HG03103 (cell line): ENCODE results near the gene SLCO2A1.

ENCODE experiments used
- ATAC-seq: cut with Tn5 transposase; IDR thresholded peaks from one replicate; pipeline ENCODE4 v1.9.1; 2021; ENCODE audit warnings: low read depth; ENCODE audit not compliant: unreplicated experiment

The SLCO2A1 gene

GRCh38 chr3:133915685-133916658 is 113.8 kb downstream of the SLCO2A1 start:
- no peak for ATAC-seq

GRCh38 chr3:133914839-133915600 is 114.7 kb downstream of the SLCO2A1 start:
- ATAC-seq, result no peak

GRCh38 chr3:133910422-133910821 is 119.3 kb downstream of the SLCO2A1 start:
- no peak for ATAC-seq

GRCh38 chr3:133905376-133905775 is 124.3 kb downstream of the SLCO2A1 start:
- ATAC-seq, result no peak

DNA sequence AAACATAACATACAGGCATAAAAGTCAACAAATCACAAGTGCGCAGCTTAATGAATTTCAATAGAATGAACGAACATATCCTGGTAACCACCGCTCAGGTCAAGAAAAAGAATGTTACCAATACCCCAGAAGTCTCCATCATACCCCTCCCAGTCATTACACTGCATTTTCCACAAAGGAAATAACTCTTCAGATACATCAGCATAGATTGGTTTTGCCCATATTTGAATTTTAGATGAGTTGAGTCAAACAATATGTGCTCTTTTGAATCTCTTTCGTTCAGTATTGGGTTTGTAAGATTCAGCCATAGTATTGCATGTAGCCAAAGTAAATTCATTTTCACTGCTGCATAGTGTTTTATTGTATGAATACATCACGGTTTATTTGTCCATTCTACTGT is 127.9 kb downstream of the SLCO2A1 start:
- no peak for ATAC-seq

DNA sequence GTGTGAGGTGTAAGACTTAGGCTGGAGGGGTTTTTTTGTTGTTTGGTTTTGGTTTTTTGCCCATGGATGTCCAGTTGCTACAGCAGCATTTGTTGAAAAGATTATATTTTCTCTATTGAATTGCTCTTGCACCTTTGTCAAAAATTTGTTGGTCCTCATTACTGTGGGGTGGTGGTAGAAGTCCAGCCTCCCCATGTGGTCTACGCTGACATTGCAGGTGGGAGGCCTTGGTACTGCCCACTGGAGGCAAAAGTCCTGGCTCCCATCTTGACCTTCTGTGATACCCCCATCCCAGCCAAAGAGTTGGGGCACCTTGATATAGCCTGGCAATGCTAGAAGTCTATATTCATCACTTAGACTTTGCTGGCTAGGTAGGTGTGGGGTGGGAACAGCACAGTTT is 128.6 kb downstream of the SLCO2A1 start:
- ATAC-seq, result no peak

DNA sequence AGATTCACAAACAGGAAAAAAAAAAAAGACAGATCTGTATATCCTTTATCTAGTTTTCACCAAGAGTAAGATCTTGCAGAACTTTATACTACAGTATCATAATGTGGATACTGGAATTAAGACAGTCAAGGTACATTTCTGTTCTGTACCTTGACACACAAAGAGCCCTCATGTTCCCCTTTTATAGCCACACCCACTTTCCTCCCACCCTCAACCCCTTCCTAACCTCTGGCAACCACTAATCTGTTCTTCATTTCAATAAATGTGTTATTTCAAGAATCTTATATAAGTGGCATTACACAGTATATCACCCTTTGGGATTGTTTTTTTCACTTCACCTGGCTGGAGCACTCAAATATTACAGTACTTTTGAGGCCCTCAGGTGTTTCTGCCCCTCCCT is 130.4 kb downstream of the SLCO2A1 start:
- no peak for ATAC-seq

DNA sequence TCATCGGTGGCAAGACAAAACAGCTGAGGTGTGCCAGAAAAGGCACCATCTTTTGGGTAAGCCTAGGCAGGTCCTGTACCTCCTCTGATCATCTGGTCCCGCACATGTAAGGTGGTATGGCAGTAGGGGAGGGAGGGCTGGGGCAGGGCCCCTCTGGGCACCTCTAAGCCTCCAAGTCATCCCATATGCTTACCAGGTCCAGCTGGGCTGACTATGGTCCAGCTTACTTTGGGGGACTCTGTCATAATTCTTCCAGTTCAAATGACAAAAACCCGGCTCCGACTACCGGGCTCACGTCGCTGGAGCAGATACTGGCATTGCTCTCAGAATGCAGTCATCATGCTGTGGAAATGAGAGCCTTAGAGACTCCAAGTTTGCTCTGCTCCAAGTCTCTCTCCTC is 132.2 kb downstream of the SLCO2A1 start:
- no peak for ATAC-seq

DNA sequence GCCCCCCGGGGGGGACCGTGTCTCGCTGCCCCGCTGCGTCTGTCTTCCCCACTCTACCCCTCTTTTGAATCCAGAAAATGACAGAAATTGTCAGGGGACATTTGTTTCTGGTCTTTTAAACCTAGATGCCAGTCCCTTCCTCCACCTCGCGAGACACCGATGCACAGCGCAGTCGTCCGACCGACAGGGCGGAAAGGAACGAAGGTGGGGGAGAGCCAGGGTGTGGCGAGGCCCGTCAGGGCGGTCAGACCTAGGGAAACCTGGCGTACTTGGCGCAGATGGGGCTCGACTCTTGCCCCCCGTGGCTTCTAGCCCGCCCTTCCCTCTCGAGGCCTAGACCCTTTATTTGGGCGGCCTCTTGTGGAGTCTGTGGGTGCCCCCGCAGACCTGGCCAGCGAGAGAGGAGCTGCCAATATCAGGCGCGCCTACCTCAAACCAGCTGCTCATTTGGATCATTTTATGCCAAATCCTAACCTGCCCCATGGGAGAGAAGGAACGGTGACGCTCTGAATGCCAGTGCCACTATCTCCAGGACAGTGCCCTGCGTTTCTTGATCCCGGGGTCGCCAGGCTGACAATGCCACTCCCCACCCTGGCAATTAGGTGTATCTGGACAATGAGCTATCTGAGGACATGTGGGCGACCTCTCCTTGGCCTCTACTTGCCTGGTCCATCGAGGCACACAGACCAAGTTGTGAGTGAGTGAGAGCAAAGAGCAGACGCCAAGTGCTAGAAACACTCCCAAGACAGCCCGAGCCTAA is 133.5 kb downstream of the SLCO2A1 start:
- ATAC-seq, result no peak

GRCh38 chr3:133895208-133896001 is 134.3 kb downstream of the SLCO2A1 start, which contains the start of gene RAB6B:
RAB6B (minus strand) TSS chr3:133895882; CDS start chr3:133895466, 416 bp downstream.
- ATAC-seq, result no peak

DNA sequence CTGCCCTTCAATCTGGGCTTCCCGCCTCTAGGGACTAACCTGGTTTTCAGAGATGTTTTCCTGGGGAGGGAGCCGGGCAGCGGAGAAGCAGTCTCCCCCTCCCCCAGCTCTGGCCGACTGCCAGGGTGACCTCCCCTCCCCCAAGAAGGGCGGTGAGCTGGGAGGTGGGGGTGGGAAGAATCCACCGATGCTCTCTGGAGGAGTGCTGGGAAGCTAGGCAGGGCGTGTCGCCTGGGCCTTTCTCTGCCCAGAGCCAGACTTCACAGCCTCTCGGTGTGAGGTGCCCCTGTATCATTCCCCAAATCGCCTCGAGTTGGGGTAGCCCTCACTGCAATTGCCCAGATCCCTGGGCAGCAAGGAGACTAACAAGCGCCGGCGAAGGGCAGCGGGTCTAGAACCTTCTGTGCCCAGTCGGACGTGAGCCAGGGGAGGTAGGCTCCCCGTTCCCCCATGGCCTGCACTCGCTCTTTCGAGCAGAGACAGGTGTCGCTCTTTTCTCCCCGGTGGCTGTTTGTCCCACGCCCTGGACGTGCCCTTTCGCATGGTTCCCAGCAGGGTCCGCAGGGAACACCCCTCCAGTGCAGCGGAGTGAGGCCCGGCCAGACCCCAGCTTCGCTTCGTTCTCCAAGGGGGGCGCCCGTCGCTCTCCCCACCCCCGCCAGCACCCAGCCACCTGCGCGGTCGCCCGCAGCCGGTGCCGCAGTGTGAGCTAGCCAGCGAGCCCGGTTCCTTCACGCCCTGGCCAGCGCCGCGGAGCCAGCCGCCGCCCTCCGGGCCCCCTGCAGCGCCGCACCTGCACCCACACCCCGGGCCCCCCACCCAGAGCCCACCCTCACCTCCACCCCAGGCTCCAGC is 135.1 kb downstream of the SLCO2A1 start:
- no peak for ATAC-seq

- no peak for ATAC-seq
Measured at GRCh38 chr3:133893683-133894352, 135.9 kb downstream of the SLCO2A1 start.

GRCh38 chr3:133892541-133893231 is 137.0 kb downstream of the SLCO2A1 start:
- ATAC-seq, result no peak

GRCh38 chr3:133891662-133892378 is 137.9 kb downstream of the SLCO2A1 start:
- ATAC-seq, result no peak

GRCh38 chr3:133890972-133891644 is 138.6 kb downstream of the SLCO2A1 start:
- no peak for ATAC-seq

DNA sequence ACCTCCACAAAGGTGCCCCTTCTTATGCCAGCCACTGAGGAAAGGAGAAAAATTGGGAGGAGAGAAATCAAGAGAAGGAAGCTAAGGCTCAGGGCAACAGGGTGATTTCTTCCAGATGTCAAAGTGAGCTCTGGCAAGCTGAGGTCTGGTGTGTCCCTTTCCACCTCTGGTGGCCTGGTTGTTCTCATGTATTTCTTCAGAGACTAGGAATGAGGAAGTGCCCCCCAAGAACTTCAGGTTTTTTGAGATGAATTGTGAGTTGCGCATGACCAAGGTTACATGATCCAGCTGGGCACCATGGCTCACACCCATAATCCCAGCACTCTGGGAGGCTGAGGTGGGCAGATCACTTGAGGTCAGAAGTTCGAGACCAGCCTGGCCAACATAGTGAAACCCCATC is 139.7 kb downstream of the SLCO2A1 start:
- ATAC-seq, result no peak
